ENCODE data around the gene SUCO. TPM values are rescaled to one million over a fixed set of nuclear protein-coding genes. Genes with fewer than 3 reads are reported as not detected.

SUCO gene
- total and polyA plus RNA-seq, 2 of the 8 experiments (the other 6 are each of a cell fraction or from before 2014, with no cell fraction given): 8.3 to 35.8 TPM

- no peak overlapping the region for H3K9ac ChIP-seq (replicated peaks in 1 of 4; ENCODE audit: extremely low read depth in 1 of 4, low read depth in 3 of 4, low read length in 3 of 4)
- FAIRE-seq: no peak
- no peaks in the 10 kb centered on the region for H3K79me2 ChIP-seq (ENCODE audit: control insufficient read depth in 1 of 2, insufficient read depth in 2 of 2, low read length in 2 of 2)
- peaks cover 4 to 13% of the 10 kb centered on the region in 2 experiments; a peak in 3 of 4 replicates for H3K9me3 ChIP-seq (ENCODE audit: insufficient read depth in 2 of 2, low read depth in 1 of 2, low read length in 1 of 2)
- H2AFZ ChIP-seq (ENCODE audit: low read length): no peak overlapping the region
- no peaks in the 10 kb centered on the region for H3K79me1 ChIP-seq (ENCODE audit: low read depth, low read length)
- H3K27me3 ChIP-seq (replicated peaks in 1 of 4; ENCODE audit: control insufficient read depth in 3 of 4, extremely low read depth in 1 of 4, insufficient read depth in 3 of 4, low read length in 3 of 4): no peaks in the 10 kb centered on the region
- H2AK5ac ChIP-seq (ENCODE audit: low read depth, low read length): no peak overlapping the region
- no peak overlapping the region for H2BK15ac ChIP-seq (ENCODE audit: low read length)
- TF ChIP-seq RAD21 (IDR thresholded peaks at IDR 0.05 in 1 of 2, conservative IDR thresholded peaks at IDR 0.05 in 1 of 2; ENCODE audit: low read depth in 2 of 2, low read length in 2 of 2) (no peak), CBX5 (IDR thresholded peaks at IDR 0.05; ENCODE audit: low read depth, low read length) (no peak), MAX (IDR thresholded peaks at IDR 0.05) (no peak), FOSL1 (IDR thresholded peaks at IDR 0.05; ENCODE audit: insufficient read depth, low read depth, low read length) (no peak), KDM4A (IDR thresholded peaks at IDR 0.05; ENCODE audit: low read depth, low read length, severe bottlenecking) (no peak), CHD1 (IDR thresholded peaks at IDR 0.05; ENCODE audit: low read depth, low read length) (no peak), TBP (IDR thresholded peaks at IDR 0.05; ENCODE audit: low read depth, low read length) (no peak), KDM5A (IDR thresholded peaks at IDR 0.05; ENCODE audit: low read length) (no peak)
- peaks cover 0 to 2% of the 10 kb centered on the region in 2 experiments for H4K20me1 ChIP-seq (replicated peaks in 1 of 2; ENCODE audit: control insufficient read depth in 1 of 2, insufficient read depth in 2 of 2, low read length in 2 of 2)
- no peak overlapping the region for H2BK20ac ChIP-seq (ENCODE audit: low read length)
- no peak overlapping the region for H4K91ac ChIP-seq (replicated peaks; ENCODE audit: insufficient read length, low read length)
- 97% methylated on average over 3 of the region's 3 CpGs; no CpG with 5 or more reads in 1 of the 2 experiments for WGBS, 2 experiments (ENCODE audit: extremely low coverage in 1 of 2, insufficient coverage in 1 of 2, insufficient read length in 1 of 2, insufficient replicate concordance in 2 of 2, low coverage in 1 of 2, low lambda C conversion rate in 2 of 2, missing lambda C conversion rate in 1 of 2)
- ChIA-PET POLR2A (ENCODE audit: partially characterized antibody) (no interaction called here), CTCF (ENCODE audit: partially characterized antibody) (no interaction called here)
- peaks cover 0 to 72% (median 21%) of the 10 kb centered on the region in 4 experiments; a peak in 7 of 8 replicates for H3K36me3 ChIP-seq (ENCODE audit: control insufficient read depth in 2 of 4, insufficient read depth in 4 of 4, low read length in 3 of 4)
- H2BK12ac ChIP-seq (ENCODE audit: low read depth, low read length): no peak overlapping the region
- no peak overlapping the region for H2BK120ac ChIP-seq (replicated peaks; ENCODE audit: low read depth, low read length)
- H3K56ac ChIP-seq (replicated peaks; ENCODE audit: insufficient read length, low read depth, low read length): no peak overlapping the region
- no peak overlapping the region for H4K5ac ChIP-seq (ENCODE audit: insufficient read length, low read depth, low read length)
- H3K27ac ChIP-seq (ENCODE audit: low read depth, low read length): no peak overlapping the region
- no peak overlapping the region for H4K8ac ChIP-seq (ENCODE audit: extremely low read depth, insufficient read depth, low read length)
- H2BK5ac ChIP-seq (ENCODE audit: low read depth, low read length): no peak overlapping the region
- no peak overlapping the region for H3K4me3 ChIP-seq (ENCODE audit: extremely low read depth in 1 of 4, insufficient read depth in 2 of 4, low read depth in 3 of 4, low read length in 4 of 4)
- DNase-seq (ENCODE audit: low read depth in 1 of 2, low spot score in 2 of 2): no peak
- H3K4me1 ChIP-seq (replicated peaks in 1 of 4; ENCODE audit: control insufficient read depth in 3 of 4, insufficient read depth in 4 of 4, low read length in 3 of 4): no peaks in the 10 kb centered on the region
- no peaks in the 10 kb centered on the region for H3K23me2 ChIP-seq (ENCODE audit: low read depth, low read length)
- H3K18ac ChIP-seq (ENCODE audit: extremely low read depth, low read length): no peak overlapping the region
- no peak overlapping the region for H3K4ac ChIP-seq (replicated peaks; ENCODE audit: insufficient read length, low read depth, low read length)
- no peak overlapping the region for H3K4me2 ChIP-seq (ENCODE audit: insufficient read depth in 1 of 2, low read depth in 2 of 2, low read length in 2 of 2)
- H3K14ac ChIP-seq (ENCODE audit: insufficient read length): no peak overlapping the region
- no peak overlapping the region for H3K23ac ChIP-seq (ENCODE audit: insufficient read length)
Measured at GRCh38 chr1:172599912-172600311, 67.0 kb downstream of the SUCO start.
